ENCODE results near the gene PARD3. TPM values are rescaled to one million over a fixed set of nuclear protein-coding genes. Genes with fewer than 3 reads are reported as not detected.

The PARD3 gene
- polyA plus RNA-seq, 3 donors, result 0.51 TPM; not detected in 2

GRCh38 chr10:34373211-34373610 lies 441.9 kb downstream of the PARD3 start:
- Histone ChIP-seq H3K27me3 (ENCODE audit: control insufficient read depth in 2 of 2, insufficient read depth in 2 of 2, low read length in 2 of 2) (no peaks in the 10 kb centered on the region), H3K9me3 (replicated peaks in 1 of 2; ENCODE audit: control insufficient read depth in 1 of 2, insufficient read depth in 1 of 2, low read length in 2 of 2) (no peaks in the 10 kb centered on the region), H3K36me3 (replicated peaks in 1 of 2; ENCODE audit: control insufficient read depth in 1 of 2, insufficient read depth in 2 of 2, low read length in 2 of 2) (no peaks in the 10 kb centered on the region), H2AFZ (ENCODE audit: insufficient read depth, low read depth, low read length, poor library complexity, severe bottlenecking) (no peak overlapping the region), H3K4me3 (replicated peaks in 1 of 3; ENCODE audit: low read depth in 2 of 3, low read length in 3 of 3) (no peak overlapping the region), H3K27ac (ENCODE audit: low read depth in 1 of 2, low read length in 2 of 2) (no peak overlapping the region), H3K4me1 (ENCODE audit: control insufficient read depth in 1 of 2, insufficient read depth in 2 of 2, low read length in 2 of 2) (peaks cover 8 to 11% of the 10 kb centered on the region in 2 donors), H3K79me2 (ENCODE audit: insufficient read depth, low read length) (no peaks in the 10 kb centered on the region), H4K20me1 (ENCODE audit: insufficient read depth, low read length) (no peaks in the 10 kb centered on the region), H3K9ac (ENCODE audit: insufficient read depth, low read length, poor library complexity, severe bottlenecking) (no peak overlapping the region), H3K4me2 (replicated peaks; ENCODE audit: extremely low read depth, low read length, poor library complexity, severe bottlenecking) (no peak overlapping the region)
- DNase-seq, result no peak
- TF ChIP-seq, protein P1, sequence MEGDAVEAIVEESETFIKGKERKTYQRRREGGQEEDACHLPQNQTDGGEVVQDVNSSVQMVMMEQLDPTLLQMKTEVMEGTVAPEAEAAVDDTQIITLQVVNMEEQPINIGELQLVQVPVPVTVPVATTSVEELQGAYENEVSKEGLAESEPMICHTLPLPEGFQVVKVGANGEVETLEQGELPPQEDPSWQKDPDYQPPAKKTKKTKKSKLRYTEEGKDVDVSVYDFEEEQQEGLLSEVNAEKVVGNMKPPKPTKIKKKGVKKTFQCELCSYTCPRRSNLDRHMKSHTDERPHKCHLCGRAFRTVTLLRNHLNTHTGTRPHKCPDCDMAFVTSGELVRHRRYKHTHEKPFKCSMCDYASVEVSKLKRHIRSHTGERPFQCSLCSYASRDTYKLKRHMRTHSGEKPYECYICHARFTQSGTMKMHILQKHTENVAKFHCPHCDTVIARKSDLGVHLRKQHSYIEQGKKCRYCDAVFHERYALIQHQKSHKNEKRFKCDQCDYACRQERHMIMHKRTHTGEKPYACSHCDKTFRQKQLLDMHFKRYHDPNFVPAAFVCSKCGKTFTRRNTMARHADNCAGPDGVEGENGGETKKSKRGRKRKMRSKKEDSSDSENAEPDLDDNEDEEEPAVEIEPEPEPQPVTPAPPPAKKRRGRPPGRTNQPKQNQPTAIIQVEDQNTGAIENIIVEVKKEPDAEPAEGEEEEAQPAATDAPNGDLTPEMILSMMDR (IDR thresholded peaks at IDR 0.05), result no peak
- intact Hi-C loops (cut with micrococcal nuclease), result no loop called here
- WGBS (ENCODE audit: insufficient coverage), result no CpG with 5 or more reads among the region's 4 CpGs
- Mint-ChIP-seq H3K36me3 (no peaks in the 10 kb centered on the region), H3K4me1 (peaks cover 8% of the 10 kb centered on the region), H3K9me3 (peaks cover 0 to 3% (median 2%) of the 10 kb centered on the region in 7 donors), H3K27me3 (ENCODE audit: low read depth in 3 of 3) (peaks cover 0 to 3% (median 0%) of the 10 kb centered on the region in 3 donors), H3K27ac (no peak overlapping the region), H3K4me3 (no peak overlapping the region)

- no peaks in the 10 kb centered on the region for H3K9me3 ChIP-seq (replicated peaks in 1 of 2; ENCODE audit: control insufficient read depth in 1 of 2, insufficient read depth in 1 of 2, low read length in 2 of 2)
- intact Hi-C loops (cut with micrococcal nuclease), result no loop called here
- H3K9ac ChIP-seq (ENCODE audit: insufficient read depth, low read length, poor library complexity, severe bottlenecking), result no peak overlapping the region
- no peak overlapping the region for H3K4me3 Mint-ChIP-seq
- H3K79me2 ChIP-seq (ENCODE audit: insufficient read depth, low read length), result no peaks in the 10 kb centered on the region
- H3K27me3 ChIP-seq (ENCODE audit: control insufficient read depth in 2 of 2, insufficient read depth in 2 of 2, low read length in 2 of 2), result no peaks in the 10 kb centered on the region
- H3K4me2 ChIP-seq (replicated peaks; ENCODE audit: extremely low read depth, low read length, poor library complexity, severe bottlenecking), result no peak overlapping the region
- no peak overlapping the region for H3K4me3 ChIP-seq (replicated peaks in 1 of 3; ENCODE audit: low read depth in 2 of 3, low read length in 3 of 3)
- H3K27me3 Mint-ChIP-seq (ENCODE audit: low read depth in 3 of 3), result peaks cover 0 to 4% (median 0%) of the 10 kb centered on the region in 3 donors
- TF ChIP-seq, protein P1 (IDR thresholded peaks at IDR 0.05), result no peak
- DNase-seq, result no peak
- no peaks in the 10 kb centered on the region for H3K36me3 ChIP-seq (replicated peaks in 1 of 2; ENCODE audit: control insufficient read depth in 1 of 2, insufficient read depth in 2 of 2, low read length in 2 of 2)
- H3K4me1 Mint-ChIP-seq, result peaks cover 8% of the 10 kb centered on the region
- no peaks in the 10 kb centered on the region for H4K20me1 ChIP-seq (ENCODE audit: insufficient read depth, low read length)
- no peaks in the 10 kb centered on the region for H3K36me3 Mint-ChIP-seq
- peaks cover 8 to 11% of the 10 kb centered on the region in 2 donors for H3K4me1 ChIP-seq (ENCODE audit: control insufficient read depth in 1 of 2, insufficient read depth in 2 of 2, low read length in 2 of 2)
- no peak overlapping the region for H2AFZ ChIP-seq (ENCODE audit: insufficient read depth, low read depth, low read length, poor library complexity, severe bottlenecking)
- no peak overlapping the region for H3K27ac Mint-ChIP-seq
- H3K27ac ChIP-seq (ENCODE audit: low read depth in 1 of 2, low read length in 2 of 2), result no peak overlapping the region
- peaks cover 0 to 8% (median 2%) of the 10 kb centered on the region in 7 donors for H3K9me3 Mint-ChIP-seq
Observed at GRCh38 chr10:34372509-34372908, 442.6 kb downstream of the PARD3 start.

Data from CD14-positive monocyte (primary cell).